ENCODE results near the gene HOXC10. TPM values are rescaled to one million over a fixed set of nuclear protein-coding genes. Genes with fewer than 3 reads are reported as not detected.
A peak's percentile ranks its signal among the peaks of the same experiment; 100 is the strongest.

The HOXC10 gene
- polyA plus RNA-seq, 3 donors = not detected

GRCh38 chr12:53950789-53951576, 34.0 kb upstream of the HOXC10 start:
- H2AFZ ChIP-seq (ENCODE audit: insufficient read depth, low read depth, low read length, poor library complexity, severe bottlenecking) = no peak overlapping the region
- H3K4me3 Mint-ChIP-seq = peak overlapping the region in 1 of 2 donors; percentile 75

More at GRCh38 chr12:53950789-53951576, 34.0 kb upstream of the HOXC10 start:
- no peaks in the 10 kb centered on the region for H3K79me2 ChIP-seq (ENCODE audit: insufficient read depth, low read length)
- Mint-ChIP-seq H3K36me3 (peaks cover 0 to 9% of the 10 kb centered on the region in 2 donors), H3K9me3 (peaks cover 0 to 46% (median 23%) of the 10 kb centered on the region in 7 donors), H3K4me1 (peaks cover 6% of the 10 kb centered on the region), H3K27me3 (ENCODE audit: low read depth in 3 of 3) (peaks cover 97 to 99% (median 97%) of the 10 kb centered on the region in 3 donors), H3K27ac (no peak overlapping the region)
- H3K4me1 ChIP-seq (ENCODE audit: control insufficient read depth in 1 of 2, insufficient read depth in 2 of 2, low read length in 2 of 2) = no peaks in the 10 kb centered on the region
- no peak for TF ChIP-seq CTCF (IDR thresholded peaks at IDR 0.05)
- DNase-seq = no peak
- WGBS (ENCODE audit: insufficient coverage) = 6% methylated on average over 18 of the region's 34 CpGs
- no peak overlapping the region for H3K4me2 ChIP-seq (replicated peaks; ENCODE audit: extremely low read depth, low read length, poor library complexity, severe bottlenecking)
- no peaks in the 10 kb centered on the region for H4K20me1 ChIP-seq (ENCODE audit: insufficient read depth, low read length)
- no peak overlapping the region for H3K4me3 ChIP-seq (replicated peaks in 1 of 3; ENCODE audit: low read depth in 2 of 3, low read length in 3 of 3)
- no peak overlapping the region for H3K27ac ChIP-seq (ENCODE audit: low read depth in 1 of 2, low read length in 2 of 2)
- peaks cover 3 to 79% of the 10 kb centered on the region in 2 donors for H3K9me3 ChIP-seq (replicated peaks in 1 of 2; ENCODE audit: control insufficient read depth in 1 of 2, insufficient read depth in 1 of 2, low read length in 2 of 2)
- intact Hi-C loops (cut with micrococcal nuclease) = loop anchor here in 1 of 2 donors (5.0 kb wide), 1 partner anchor 46 kb away; no protein-coding TSS in a partner anchor
- H3K36me3 ChIP-seq (replicated peaks in 1 of 2; ENCODE audit: control insufficient read depth in 1 of 2, insufficient read depth in 2 of 2, low read length in 2 of 2) = no peaks in the 10 kb centered on the region
- H3K9ac ChIP-seq (ENCODE audit: insufficient read depth, low read length, poor library complexity, severe bottlenecking) = no peak overlapping the region
- H3K27me3 ChIP-seq (ENCODE audit: control insufficient read depth in 2 of 2, insufficient read depth in 2 of 2, low read length in 2 of 2) = peaks cover 90 to 99% of the 10 kb centered on the region in 2 donors

Data from CD14-positive monocyte (primary cell).